Transverse colon (tissue), 4 donors: ENCODE data around the gene GPR31.

Experiments
- POLR2AphosphoS5 ChIP-seq, 3 donors: sonication (generic); formaldehyde crosslinking; IDR thresholded peaks; one replicate each; pipeline ENCODE4 v1.6.1; 2016; ENCODE audit warnings: antibody characterized with exemption in 3 of 3
- TF ChIP-seq, protein P1 (sequence below), 5 experiments: fragments of 200-600 bp in 3 of 5; fragments of 450-650 bp in 2 of 5; sonication (generic) in 3 of 5; IDR thresholded peaks; 1 replicate in 2 of 5; 2 replicates in 3 of 5; pipeline ENCODE4 v1.5.1; 2016 to 2017; ENCODE audit warnings: antibody characterized with exemption in 5 of 5, inconsistent platforms in 3 of 5, mild to moderate bottlenecking in 2 of 5, moderate library complexity in 1 of 5

- TF ChIP-seq, protein P1, sequence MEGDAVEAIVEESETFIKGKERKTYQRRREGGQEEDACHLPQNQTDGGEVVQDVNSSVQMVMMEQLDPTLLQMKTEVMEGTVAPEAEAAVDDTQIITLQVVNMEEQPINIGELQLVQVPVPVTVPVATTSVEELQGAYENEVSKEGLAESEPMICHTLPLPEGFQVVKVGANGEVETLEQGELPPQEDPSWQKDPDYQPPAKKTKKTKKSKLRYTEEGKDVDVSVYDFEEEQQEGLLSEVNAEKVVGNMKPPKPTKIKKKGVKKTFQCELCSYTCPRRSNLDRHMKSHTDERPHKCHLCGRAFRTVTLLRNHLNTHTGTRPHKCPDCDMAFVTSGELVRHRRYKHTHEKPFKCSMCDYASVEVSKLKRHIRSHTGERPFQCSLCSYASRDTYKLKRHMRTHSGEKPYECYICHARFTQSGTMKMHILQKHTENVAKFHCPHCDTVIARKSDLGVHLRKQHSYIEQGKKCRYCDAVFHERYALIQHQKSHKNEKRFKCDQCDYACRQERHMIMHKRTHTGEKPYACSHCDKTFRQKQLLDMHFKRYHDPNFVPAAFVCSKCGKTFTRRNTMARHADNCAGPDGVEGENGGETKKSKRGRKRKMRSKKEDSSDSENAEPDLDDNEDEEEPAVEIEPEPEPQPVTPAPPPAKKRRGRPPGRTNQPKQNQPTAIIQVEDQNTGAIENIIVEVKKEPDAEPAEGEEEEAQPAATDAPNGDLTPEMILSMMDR (IDR thresholded peaks at IDR 0.05), result no peak
- no peak for TF ChIP-seq POLR2AphosphoS5 (IDR thresholded peaks at IDR 0.05)
Observed at GRCh38 chr6:167127785-167128531, 29.8 kb downstream of the GPR31 start.
